Measurements from ENCODE around the gene ADAMTS1.
A peak's percentile ranks its signal among the peaks of the same experiment; 100 is the strongest.

ADAMTS1 gene

GRCh38 chr21:26844258-26845065, 747 bp downstream of the ADAMTS1 start:
- DNase-seq (ENCODE audit: low spot score) = peak; percentile 60

- peak; percentile 56 for DNase-seq (ENCODE audit: low spot score)
Measured at GRCh38 chr21:26843933-26844257, 1.3 kb downstream of the ADAMTS1 start.

DNA sequence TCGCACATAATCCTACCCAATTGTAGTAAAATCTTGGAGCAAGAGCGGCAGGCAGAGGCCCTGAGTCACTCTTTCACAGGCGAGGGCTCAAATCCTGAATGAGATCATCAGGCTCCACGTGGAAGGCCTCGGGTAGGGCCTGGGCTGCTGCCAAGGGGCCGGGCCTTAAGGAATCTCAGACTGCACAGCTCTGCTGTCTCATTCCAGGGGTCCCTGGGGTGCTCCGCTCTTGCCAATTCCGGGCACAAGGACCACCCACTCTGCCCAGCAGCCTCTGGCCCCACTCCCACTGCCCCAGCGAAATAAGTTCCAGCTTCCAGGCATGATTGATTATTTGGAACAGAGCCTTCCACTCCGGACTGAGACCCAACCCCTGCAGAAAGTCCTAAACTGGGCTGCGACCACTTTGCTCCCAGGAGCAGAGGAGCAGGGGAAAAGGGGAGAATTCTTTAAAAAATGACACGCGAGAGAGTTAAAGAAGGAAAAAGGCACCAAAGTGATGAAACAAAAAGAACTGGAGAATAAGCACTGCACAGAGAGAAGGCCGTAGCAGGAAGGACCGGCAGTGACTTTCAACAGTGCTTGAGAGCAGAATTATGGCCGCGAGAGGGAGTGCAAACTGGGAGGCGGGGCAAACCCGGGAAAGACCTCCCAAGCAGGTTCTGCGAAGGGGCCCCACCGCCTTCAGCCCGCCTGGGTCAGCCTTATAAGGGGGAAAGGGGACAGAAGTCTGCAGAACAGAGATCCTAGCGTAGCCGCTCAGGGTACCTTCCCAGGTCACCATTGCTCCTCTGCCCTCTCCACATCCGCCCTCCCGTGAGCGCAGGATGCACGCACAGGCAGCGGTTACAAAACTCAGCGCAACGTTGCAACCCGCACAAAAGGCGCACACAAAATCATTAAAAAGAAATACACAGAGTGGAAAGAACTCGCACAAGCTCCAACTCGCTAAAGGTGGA, 2.0 kb downstream of the ADAMTS1 start:
- DNase-seq (ENCODE audit: low spot score) = peak; percentile 93

GRCh38 chr21:26842300-26842699, 2.9 kb downstream of the ADAMTS1 start:
- DNase-seq (ENCODE audit: low spot score) = peak; percentile 51

- peak; percentile 95 for DNase-seq (ENCODE audit: low spot score)
Measured at GRCh38 chr21:26840912-26841311, 4.3 kb downstream of the ADAMTS1 start.

GRCh38 chr21:26840201-26840600, 5.0 kb downstream of the ADAMTS1 start:
- no peak for DNase-seq (ENCODE audit: low spot score)

GRCh38 chr21:26837539-26837938, 7.7 kb downstream of the ADAMTS1 start:
- DNase-seq (ENCODE audit: low spot score) = no peak

DNA sequence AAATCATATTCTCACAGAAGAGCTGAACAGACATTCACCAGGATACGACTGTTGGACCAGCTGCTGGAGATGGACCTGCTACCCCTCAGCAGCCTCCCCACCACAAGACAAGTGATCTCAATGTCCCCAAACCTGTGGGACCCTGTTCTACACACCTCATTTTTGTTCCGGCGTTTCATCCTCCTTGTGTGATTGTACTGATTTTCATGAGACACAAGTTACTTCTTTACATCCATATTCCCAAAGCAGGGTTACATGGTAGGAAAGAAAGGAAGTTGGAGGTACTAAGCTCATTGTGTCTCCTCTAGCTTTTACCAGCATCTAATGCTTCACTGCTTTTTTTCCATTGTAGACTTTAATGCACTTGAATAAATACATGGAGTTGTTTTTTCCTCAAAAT, 8.7 kb downstream of the ADAMTS1 start:
- DNase-seq (ENCODE audit: low spot score) = peak; percentile 33

DNA sequence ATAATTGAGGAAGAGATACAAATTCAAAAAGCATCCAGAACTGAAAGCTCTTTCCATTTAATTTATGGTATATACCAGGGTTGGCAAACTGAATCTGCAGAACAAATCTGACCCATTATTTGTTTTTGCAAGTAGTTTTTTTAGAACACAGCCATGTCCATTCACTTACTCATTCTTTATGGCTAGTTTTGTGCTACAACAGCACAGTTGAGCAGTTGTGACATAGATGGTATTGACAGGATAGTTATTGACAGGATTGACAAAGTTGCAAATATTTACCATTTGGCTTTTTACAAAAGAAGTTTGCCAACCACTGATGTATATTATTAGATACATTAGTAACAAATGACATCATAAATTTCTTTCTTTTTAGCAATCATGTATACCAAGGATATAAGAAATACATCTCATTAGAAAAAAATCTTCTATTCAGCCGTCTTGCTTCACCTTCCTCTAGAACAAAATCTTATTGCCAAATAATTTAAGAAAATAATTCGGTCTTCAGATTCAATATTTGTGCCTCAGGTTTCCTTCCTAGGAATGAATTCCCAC, 9.4 kb downstream of the ADAMTS1 start:
- no peak for DNase-seq (ENCODE audit: low spot score)

DNA sequence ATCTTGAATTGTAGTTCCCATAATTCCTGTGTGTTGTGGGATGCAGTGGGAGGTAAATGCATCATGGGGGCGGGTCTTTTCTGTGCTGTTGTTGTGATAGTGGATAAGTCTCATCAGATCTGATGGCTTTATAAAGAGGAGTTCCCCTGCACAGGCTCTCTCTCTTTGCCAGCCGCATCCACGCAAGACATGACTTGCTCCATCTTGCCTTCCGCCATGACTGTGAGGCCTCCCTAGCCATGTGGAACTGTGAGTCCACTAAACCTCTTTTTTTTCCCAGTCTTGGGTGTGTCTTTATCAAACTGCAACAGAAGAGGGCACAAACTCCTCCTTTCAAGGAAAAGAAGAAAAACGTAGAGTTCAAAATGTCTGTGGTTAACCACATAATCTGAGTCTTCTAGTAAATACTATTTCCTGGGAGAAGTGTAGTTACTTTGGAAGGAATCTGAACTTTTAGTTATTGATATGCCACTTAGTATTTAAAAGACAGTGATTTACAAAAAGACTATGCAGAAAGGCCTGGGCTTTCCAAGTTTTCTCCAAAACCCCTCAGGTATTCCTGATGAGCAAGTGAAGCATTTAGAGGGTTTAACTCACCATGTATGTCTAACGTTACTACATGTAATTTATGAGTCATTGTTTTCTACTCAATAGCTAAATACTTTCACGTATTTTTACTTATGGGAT, 10.0 kb downstream of the ADAMTS1 start:
- peak; percentile 85 for DNase-seq (ENCODE audit: low spot score)

- peak; percentile 64 for DNase-seq (ENCODE audit: low spot score)
Measured at GRCh38 chr21:26834181-26834905, 10.9 kb downstream of the ADAMTS1 start.

- peak; percentile 40 for DNase-seq (ENCODE audit: low spot score)
Measured at GRCh38 chr21:26833460-26833939, 11.7 kb downstream of the ADAMTS1 start.

- no peak for DNase-seq (ENCODE audit: low spot score)
Measured at GRCh38 chr21:26833011-26833410, 12.2 kb downstream of the ADAMTS1 start.

DNA sequence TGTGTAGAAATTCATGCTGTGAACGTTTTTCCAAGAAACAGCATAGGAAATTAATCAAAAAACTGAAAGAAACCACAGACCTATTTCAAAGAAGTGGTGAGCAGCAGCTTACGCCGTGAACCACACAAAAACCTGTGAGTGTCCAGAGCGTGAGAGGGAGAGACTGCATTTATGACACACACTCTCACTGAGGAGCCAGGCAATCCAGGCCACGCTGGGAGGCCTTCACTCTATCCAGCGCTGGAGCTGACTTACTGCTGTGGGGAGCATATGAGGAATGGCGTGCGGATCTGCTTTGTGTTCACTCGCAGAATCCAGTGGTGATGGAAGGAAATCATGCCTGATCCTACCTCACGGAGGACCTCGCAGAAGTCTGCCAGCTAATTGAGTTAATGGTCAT, 12.7 kb downstream of the ADAMTS1 start:
- no peak for DNase-seq (ENCODE audit: low spot score)

DNA sequence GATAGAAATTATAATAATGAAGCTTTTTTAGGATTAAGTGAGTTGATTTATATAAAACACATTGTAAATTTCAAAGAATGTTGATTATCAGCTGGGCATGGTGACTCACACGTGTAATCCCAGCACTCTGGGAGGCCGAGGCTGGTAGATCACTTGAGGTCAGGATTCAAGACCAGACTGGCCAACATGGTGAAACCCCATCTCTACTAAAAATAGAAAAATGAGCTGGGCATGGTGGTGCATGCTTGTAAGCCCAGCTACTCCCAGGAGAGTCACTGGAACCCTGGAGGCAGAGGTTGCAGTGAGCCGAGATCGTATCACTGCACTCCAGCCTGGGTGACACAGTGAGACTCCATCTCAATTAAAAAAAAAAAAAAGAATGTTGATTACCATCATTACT, 18.4 kb downstream of the ADAMTS1 start:
- peak; percentile 6 for DNase-seq (ENCODE audit: low spot score)

GRCh38 chr21:26820509-26820908, 24.7 kb downstream of the ADAMTS1 start:
- DNase-seq (ENCODE audit: low spot score) = no peak

GRCh38 chr21:26819740-26820324, 25.4 kb downstream of the ADAMTS1 start:
- DNase-seq (ENCODE audit: low spot score) = peak; percentile 18

- DNase-seq (ENCODE audit: low spot score) = no peak
Measured at GRCh38 chr21:26818906-26819305, 26.3 kb downstream of the ADAMTS1 start.

GRCh38 chr21:26815197-26815596, 30.0 kb downstream of the ADAMTS1 start:
- no peak for DNase-seq (ENCODE audit: low spot score)

DNA sequence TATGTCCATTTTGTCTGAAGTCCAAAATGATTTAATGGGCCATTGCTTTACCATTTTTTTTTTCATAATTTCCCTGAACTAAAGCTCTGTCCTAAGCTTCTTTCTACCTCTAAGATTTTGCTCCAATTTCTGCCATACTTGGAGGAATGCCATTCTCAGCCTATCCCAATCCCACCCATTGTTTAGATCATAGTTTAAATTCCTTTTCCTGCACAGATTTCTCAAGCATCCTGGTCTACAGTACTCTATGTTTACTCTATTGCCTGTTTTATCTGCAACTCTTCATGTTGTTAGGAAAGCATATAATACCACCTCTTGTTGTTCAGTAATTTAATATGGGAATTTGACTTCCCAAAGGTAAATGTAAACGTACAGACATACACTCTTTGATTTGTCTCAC, 30.8 kb downstream of the ADAMTS1 start:
- no peak for DNase-seq (ENCODE audit: low spot score)

GRCh38 chr21:26813426-26813998, 31.7 kb downstream of the ADAMTS1 start:
- DNase-seq (ENCODE audit: low spot score) = no peak
